ENCODE results near the gene KANTR. TPM values are rescaled to one million over a fixed set of nuclear protein-coding genes. Genes with fewer than 3 reads are reported as not detected.

KANTR gene
- total RNA-seq, 2 donors from 2014 or later = 3.3 to 6.0 TPM

DNA sequence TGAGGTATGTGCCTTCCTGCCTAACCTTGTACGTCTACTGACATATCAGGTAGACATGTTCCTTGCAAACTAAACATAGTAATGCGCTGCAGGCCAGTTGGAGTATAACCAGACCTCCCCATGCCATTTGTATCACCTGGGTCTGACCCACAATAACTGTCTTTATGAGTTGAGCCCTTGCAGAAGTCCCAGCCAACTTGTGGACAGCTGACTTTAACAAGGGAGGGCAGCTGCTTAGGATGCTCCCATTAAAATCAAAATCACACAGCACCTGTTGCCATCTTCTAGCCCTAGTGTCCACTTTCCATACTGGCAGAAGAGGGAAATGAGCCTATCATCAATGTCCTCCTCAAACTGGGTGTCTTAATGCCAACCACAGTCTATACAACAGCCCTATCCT is 41.6 kb downstream of the KANTR start:
- H3K9me3 ChIP-seq = no peaks in the 10 kb centered on the region
- TF ChIP-seq, protein P1, sequence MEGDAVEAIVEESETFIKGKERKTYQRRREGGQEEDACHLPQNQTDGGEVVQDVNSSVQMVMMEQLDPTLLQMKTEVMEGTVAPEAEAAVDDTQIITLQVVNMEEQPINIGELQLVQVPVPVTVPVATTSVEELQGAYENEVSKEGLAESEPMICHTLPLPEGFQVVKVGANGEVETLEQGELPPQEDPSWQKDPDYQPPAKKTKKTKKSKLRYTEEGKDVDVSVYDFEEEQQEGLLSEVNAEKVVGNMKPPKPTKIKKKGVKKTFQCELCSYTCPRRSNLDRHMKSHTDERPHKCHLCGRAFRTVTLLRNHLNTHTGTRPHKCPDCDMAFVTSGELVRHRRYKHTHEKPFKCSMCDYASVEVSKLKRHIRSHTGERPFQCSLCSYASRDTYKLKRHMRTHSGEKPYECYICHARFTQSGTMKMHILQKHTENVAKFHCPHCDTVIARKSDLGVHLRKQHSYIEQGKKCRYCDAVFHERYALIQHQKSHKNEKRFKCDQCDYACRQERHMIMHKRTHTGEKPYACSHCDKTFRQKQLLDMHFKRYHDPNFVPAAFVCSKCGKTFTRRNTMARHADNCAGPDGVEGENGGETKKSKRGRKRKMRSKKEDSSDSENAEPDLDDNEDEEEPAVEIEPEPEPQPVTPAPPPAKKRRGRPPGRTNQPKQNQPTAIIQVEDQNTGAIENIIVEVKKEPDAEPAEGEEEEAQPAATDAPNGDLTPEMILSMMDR (IDR thresholded peaks at IDR 0.05) = no peak
- DNase-seq (ENCODE audit: low spot score) = no peak
- no peaks in the 10 kb centered on the region for H3K36me3 ChIP-seq
- H3K27ac ChIP-seq = no peak overlapping the region
- H3K4me1 ChIP-seq = no peaks in the 10 kb centered on the region
- H3K27me3 ChIP-seq = no peaks in the 10 kb centered on the region
- no peak overlapping the region for H3K4me3 ChIP-seq

DNA sequence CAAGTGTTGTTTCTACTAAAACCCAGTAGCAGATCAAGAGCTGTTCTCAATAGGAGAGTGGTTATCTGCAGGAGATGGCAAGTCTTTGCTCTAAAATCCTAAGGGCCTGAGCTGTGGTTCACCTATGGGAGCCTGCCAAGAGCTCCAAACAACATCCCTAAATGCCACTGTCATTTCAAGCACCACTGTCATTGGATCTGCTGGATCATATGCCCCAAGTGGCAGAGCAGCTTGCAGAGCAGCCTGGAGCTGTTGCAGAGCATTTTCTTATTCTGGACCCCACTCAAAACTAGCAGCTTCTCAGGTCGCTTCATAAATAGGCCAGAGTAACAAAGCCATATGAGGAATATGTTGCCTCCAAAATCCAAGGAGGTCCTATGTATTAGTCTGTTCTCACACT is 59.6 kb downstream of the KANTR start:
- no peak for DNase-seq (ENCODE audit: low spot score)
- H3K4me1 ChIP-seq = no peaks in the 10 kb centered on the region
- no peaks in the 10 kb centered on the region for H3K9me3 ChIP-seq
- H3K27ac ChIP-seq = no peak overlapping the region
- H3K4me3 ChIP-seq = no peak overlapping the region
- H3K36me3 ChIP-seq = no peaks in the 10 kb centered on the region
- no peaks in the 10 kb centered on the region for H3K27me3 ChIP-seq
- TF ChIP-seq, protein P1 (IDR thresholded peaks at IDR 0.05) = no peak

DNA sequence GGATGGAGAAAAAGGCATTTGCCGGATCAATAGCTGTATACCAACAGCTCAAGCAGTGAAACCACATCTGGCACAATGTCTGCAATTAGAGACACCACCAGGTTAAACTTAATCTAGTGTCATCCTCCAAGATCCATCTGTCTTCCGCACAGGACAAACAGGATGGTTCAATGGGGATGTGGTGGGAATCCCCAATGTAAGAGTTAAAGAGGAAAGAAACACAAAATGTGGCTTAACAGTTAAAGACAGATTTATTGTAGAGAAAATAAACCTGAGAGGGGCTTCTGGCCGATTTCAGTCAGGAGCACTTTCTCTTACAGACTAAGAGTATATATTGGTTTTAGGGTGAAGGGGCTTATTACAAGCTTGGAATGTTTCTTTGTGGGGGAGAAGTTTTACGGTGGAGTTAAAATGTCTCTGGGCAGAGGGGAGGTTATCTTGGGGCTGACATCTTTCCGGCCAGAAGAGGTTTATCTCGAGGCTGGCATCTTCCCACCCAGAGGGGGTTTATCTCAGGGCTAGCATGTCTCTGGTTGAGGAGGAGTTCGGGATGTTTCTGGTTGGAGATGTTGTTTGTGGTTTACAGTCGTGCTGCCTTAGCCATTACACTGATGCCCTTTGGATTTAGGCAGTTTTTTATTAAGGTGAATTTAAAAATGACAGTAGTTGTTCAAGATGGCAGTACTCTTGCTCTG is 61.7 kb downstream of the KANTR start:
- Histone ChIP-seq H3K27me3 (no peaks in the 10 kb centered on the region), H3K4me1 (no peaks in the 10 kb centered on the region), H3K36me3 (no peaks in the 10 kb centered on the region), H3K27ac (no peak overlapping the region), H3K4me3 (no peak overlapping the region), H3K9me3 (no peaks in the 10 kb centered on the region)
- TF ChIP-seq, protein P1 (IDR thresholded peaks at IDR 0.05) = no peak
- DNase-seq (ENCODE audit: low spot score) = no peak

DNA sequence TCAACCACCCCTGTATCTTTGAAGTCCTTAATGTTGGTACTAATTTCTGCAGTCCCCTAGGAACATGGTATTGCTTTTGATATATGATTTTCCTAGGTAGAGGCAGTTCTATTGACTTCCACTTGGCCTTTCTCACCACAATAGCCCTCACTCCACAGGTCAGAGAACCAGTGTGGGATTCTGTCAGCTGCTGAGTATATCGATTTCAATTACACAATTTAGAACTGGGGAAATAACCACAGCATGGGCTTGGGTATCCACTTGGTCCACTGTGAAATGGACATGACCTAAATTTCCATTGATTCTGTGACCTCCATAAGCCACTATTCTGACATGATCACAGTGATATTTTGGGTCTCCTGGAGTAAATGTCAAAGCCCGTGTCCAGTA is 62.3 kb downstream of the KANTR start:
- no peak overlapping the region for H3K4me3 ChIP-seq
- no peaks in the 10 kb centered on the region for H3K4me1 ChIP-seq
- TF ChIP-seq, protein P1 (IDR thresholded peaks at IDR 0.05) = no peak
- no peak for DNase-seq (ENCODE audit: low spot score)
- H3K9me3 ChIP-seq = no peaks in the 10 kb centered on the region
- H3K27me3 ChIP-seq = no peaks in the 10 kb centered on the region
- H3K27ac ChIP-seq = no peak overlapping the region
- no peaks in the 10 kb centered on the region for H3K36me3 ChIP-seq

DNA sequence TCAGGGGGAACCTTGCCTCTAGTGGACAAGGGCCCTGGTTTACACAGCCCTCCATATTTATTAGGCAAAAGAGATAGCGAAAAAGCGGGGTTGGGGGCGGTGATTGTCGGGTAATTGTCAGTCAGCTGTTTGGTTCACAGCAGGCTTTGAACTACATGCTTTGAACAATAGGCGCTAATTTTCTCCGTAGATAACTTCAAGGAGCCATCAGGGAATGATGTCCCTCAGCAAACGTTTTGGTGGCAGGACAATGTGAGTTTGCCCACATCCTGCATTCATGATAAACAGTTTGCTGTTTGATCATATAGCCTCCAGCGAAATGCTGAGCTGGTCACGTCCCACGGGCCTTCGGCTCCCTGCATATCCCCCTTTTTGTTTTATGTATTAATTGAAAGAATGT is 65.2 kb downstream of the KANTR start:
- no peak for DNase-seq (ENCODE audit: low spot score)
- Histone ChIP-seq H3K9me3 (no peaks in the 10 kb centered on the region), H3K27ac (no peak overlapping the region), H3K36me3 (no peaks in the 10 kb centered on the region), H3K4me3 (no peak overlapping the region), H3K27me3 (no peaks in the 10 kb centered on the region), H3K4me1 (no peaks in the 10 kb centered on the region)
- TF ChIP-seq, protein P1 (IDR thresholded peaks at IDR 0.05) = no peak
